Measurements from ENCODE around the gene PSME4. TPM values are rescaled to one million over a fixed set of nuclear protein-coding genes. Genes with fewer than 3 reads are reported as not detected.

Gene PSME4
- total and polyA plus RNA-seq, 10 of the 15 experiments (the other 5 are each of a cell fraction or from before 2014, with no cell fraction given), result 11.1 to 56.2 (median 32.1) TPM

- TF ChIP-seq, protein P1, sequence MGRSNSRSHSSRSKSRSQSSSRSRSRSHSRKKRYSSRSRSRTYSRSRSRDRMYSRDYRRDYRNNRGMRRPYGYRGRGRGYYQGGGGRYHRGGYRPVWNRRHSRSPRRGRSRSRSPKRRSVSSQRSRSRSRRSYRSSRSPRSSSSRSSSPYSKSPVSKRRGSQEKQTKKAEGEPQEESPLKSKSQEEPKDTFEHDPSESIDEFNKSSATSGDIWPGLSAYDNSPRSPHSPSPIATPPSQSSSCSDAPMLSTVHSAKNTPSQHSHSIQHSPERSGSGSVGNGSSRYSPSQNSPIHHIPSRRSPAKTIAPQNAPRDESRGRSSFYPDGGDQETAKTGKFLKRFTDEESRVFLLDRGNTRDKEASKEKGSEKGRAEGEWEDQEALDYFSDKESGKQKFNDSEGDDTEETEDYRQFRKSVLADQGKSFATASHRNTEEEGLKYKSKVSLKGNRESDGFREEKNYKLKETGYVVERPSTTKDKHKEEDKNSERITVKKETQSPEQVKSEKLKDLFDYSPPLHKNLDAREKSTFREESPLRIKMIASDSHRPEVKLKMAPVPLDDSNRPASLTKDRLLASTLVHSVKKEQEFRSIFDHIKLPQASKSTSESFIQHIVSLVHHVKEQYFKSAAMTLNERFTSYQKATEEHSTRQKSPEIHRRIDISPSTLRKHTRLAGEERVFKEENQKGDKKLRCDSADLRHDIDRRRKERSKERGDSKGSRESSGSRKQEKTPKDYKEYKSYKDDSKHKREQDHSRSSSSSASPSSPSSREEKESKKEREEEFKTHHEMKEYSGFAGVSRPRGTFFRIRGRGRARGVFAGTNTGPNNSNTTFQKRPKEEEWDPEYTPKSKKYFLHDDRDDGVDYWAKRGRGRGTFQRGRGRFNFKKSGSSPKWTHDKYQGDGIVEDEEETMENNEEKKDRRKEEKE (IDR thresholded peaks at IDR 0.05), result no peak
- no peak for TF ChIP-seq NFYB (IDR thresholded peaks at IDR 0.05; ENCODE audit: insufficient read depth, low read depth, low read length)
- TF ChIP-seq BMI1 (IDR thresholded peaks at IDR 0.05; ENCODE audit: borderline replicate concordance), result no peak
Observed at GRCh38 chr2:53949457-53949856, 21.3 kb downstream of the PSME4 start (continued).

DNA sequence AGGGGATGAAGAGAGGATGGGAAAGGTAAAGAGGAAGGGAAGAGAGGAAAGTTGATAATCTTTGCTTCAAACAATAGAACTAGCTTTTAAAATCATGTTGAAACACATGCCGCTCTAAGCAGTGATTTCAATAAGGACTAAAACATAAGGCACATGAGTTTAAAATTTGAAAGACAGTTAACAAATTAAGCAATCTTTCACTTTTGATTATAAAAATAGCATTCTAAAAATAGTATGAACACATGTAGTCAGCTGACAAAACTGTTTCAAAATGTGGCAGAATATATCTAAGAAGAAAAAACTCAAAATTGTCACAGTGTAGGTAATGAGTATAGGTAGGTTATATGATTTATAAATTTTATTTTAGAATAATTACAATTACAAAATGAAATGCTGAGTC, 25.3 kb downstream of the PSME4 start:
- WGBS (ENCODE audit: insufficient coverage, insufficient replicate concordance, low lambda C conversion rate, missing lambda C conversion rate), result 100% methylated on average over 1 of the region's 1 CpG
- peaks cover 4% of the 10 kb centered on the region in 2 experiments; a peak in 2 of 4 replicates for H3K36me3 ChIP-seq (ENCODE audit: control insufficient read depth in 2 of 2, insufficient read depth in 2 of 2, low read length in 1 of 2)
- no peak for DNase-seq (ENCODE audit: low read depth, low spot score)
- H2AFZ ChIP-seq (ENCODE audit: control insufficient read depth, low read depth, low read length), result no peak overlapping the region
- H3K4me2 ChIP-seq (ENCODE audit: control insufficient read depth, insufficient read depth), result peak overlapping the region; percentile 61; the same call in 1 of the 2 replicates
- ATAC-seq, result peak; percentile 19
- in situ Hi-C loops (cut with MboI) (no loop called here), intact Hi-C loops (cut with micrococcal nuclease; ENCODE audit: unreplicated experiment) (no loop called here)
- 0 out of 2 replicates have a peak overlapping the region, but pooled peaks have one; percentile 22 for H3K4me3 ChIP-seq
- no peak for FAIRE-seq
- no peaks in the 10 kb centered on the region for H4K20me1 ChIP-seq (ENCODE audit: control insufficient read depth, insufficient read depth)
- POLR2A ChIA-PET, result interaction anchor here (0.9 to 1.3 kb wide), 2 partner anchors 23 to 24 kb away, joined by 3 to 5 read pairs; no protein-coding TSS in a partner anchor
- peak overlapping the region; percentile 52; the same call in 1 of the 2 replicates for H3K27ac ChIP-seq (ENCODE audit: control insufficient read depth, insufficient read depth)
- CTCF ChIA-PET, result interaction anchor here (0.6 to 1.3 kb wide), 5 partner anchors 11 to 1073 kb away, joined by 3 to 7 read pairs (median 3); no protein-coding TSS in a partner anchor
- H3K4me1 ChIP-seq (ENCODE audit: control insufficient read depth, insufficient read depth, low read length), result peaks cover 22% of the 10 kb centered on the region; the same call in 1 of the 2 replicates
- no peaks in the 10 kb centered on the region for H3K27me3 ChIP-seq (replicated peaks in 1 of 2; ENCODE audit: control insufficient read depth in 2 of 2, insufficient read depth in 2 of 2, low read length in 1 of 2)
- BruUV-seq (replicated peaks), result no TSS peak
- peak overlapping the region; percentile 20; the same call in 1 of the 2 replicates for H3K9ac ChIP-seq (ENCODE audit: control insufficient read depth, insufficient read depth, low read length)
- peaks cover 6% of the 10 kb centered on the region for H3K79me2 ChIP-seq (ENCODE audit: control insufficient read depth, insufficient read depth, low read length)
- SMC1A ChIA-PET (ENCODE audit: uncharacterized antibody, unreplicated experiment), result interaction anchor here (1.1 to 2.4 kb wide), 5 partner anchors 11 to 107 kb away, joined by 3 to 17 read pairs (median 3); partner anchors contain the start of gene PSME4
- RAD21 ChIA-PET (ENCODE audit: unreplicated experiment), result interaction anchor here (0.9 to 2.3 kb wide), 3 partner anchors 12 to 26 kb away, joined by 4 to 7 read pairs (median 4); partner anchors contain the start of gene PSME4
- H3K9me3 ChIP-seq (replicated peaks; ENCODE audit: control insufficient read depth, insufficient read depth, low read length), result no peaks in the 10 kb centered on the region
- no peak for TF ChIP-seq SMAD1 (IDR thresholded peaks at IDR 0.05; ENCODE audit: low read depth, partially characterized antibody)
- TF ChIP-seq, protein P2, sequence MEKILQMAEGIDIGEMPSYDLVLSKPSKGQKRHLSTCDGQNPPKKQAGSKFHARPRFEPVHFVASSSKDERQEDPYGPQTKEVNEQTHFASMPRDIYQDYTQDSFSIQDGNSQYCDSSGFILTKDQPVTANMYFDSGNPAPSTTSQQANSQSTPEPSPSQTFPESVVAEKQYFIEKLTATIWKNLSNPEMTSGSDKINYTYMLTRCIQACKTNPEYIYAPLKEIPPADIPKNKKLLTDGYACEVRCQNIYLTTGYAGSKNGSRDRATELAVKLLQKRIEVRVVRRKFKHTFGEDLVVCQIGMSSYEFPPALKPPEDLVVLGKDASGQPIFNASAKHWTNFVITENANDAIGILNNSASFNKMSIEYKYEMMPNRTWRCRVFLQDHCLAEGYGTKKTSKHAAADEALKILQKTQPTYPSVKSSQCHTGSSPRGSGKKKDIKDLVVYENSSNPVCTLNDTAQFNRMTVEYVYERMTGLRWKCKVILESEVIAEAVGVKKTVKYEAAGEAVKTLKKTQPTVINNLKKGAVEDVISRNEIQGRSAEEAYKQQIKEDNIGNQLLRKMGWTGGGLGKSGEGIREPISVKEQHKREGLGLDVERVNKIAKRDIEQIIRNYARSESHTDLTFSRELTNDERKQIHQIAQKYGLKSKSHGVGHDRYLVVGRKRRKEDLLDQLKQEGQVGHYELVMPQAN (conservative IDR thresholded peaks at IDR 0.05), result no peak
- peak; percentile 55 for TF ChIP-seq MEF2B (IDR thresholded peaks at IDR 0.05; ENCODE audit: partially characterized antibody, poor library complexity, severe bottlenecking)
- TF ChIP-seq, protein P3, sequence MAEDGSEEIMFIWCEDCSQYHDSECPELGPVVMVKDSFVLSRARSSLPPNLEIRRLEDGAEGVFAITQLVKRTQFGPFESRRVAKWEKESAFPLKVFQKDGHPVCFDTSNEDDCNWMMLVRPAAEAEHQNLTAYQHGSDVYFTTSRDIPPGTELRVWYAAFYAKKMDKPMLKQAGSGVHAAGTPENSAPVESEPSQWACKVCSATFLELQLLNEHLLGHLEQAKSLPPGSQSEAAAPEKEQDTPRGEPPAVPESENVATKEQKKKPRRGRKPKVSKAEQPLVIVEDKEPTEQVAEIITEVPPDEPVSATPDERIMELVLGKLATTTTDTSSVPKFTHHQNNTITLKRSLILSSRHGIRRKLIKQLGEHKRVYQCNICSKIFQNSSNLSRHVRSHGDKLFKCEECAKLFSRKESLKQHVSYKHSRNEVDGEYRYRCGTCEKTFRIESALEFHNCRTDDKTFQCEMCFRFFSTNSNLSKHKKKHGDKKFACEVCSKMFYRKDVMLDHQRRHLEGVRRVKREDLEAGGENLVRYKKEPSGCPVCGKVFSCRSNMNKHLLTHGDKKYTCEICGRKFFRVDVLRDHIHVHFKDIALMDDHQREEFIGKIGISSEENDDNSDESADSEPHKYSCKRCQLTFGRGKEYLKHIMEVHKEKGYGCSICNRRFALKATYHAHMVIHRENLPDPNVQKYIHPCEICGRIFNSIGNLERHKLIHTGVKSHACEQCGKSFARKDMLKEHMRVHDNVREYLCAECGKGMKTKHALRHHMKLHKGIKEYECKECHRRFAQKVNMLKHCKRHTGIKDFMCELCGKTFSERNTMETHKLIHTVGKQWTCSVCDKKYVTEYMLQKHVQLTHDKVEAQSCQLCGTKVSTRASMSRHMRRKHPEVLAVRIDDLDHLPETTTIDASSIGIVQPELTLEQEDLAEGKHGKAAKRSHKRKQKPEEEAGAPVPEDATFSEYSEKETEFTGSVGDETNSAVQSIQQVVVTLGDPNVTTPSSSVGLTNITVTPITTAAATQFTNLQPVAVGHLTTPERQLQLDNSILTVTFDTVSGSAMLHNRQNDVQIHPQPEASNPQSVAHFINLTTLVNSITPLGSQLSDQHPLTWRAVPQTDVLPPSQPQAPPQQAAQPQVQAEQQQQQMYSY (CRISPR knock-in tag; IDR thresholded peaks at IDR 0.05), result no peak
- TF ChIP-seq EGR1 (IDR thresholded peaks at IDR 0.05; ENCODE audit: borderline replicate concordance in 1 of 2, low read depth in 2 of 2, low read length in 2 of 2), result no peak
- peak; percentile 89 for TF ChIP-seq MEF2A (IDR thresholded peaks at IDR 0.05; ENCODE audit: insufficient read depth, low read depth, low read length)
- TF ChIP-seq, protein P4, sequence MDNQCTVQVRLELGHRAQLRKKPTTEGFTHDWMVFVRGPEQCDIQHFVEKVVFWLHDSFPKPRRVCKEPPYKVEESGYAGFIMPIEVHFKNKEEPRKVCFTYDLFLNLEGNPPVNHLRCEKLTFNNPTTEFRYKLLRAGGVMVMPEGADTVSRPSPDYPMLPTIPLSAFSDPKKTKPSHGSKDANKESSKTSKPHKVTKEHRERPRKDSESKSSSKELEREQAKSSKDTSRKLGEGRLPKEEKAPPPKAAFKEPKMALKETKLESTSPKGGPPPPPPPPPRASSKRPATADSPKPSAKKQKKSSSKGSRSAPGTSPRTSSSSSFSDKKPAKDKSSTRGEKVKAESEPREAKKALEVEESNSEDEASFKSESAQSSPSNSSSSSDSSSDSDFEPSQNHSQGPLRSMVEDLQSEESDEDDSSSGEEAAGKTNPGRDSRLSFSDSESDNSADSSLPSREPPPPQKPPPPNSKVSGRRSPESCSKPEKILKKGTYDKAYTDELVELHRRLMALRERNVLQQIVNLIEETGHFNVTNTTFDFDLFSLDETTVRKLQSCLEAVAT (IDR thresholded peaks at IDR 0.05), result 0 out of 2 replicates have a peak, but pooled peaks have one; percentile 22

Measured in GM12878 (cell line).